ENCODE results near the gene CEACAM3.

The CEACAM3 gene

DNA sequence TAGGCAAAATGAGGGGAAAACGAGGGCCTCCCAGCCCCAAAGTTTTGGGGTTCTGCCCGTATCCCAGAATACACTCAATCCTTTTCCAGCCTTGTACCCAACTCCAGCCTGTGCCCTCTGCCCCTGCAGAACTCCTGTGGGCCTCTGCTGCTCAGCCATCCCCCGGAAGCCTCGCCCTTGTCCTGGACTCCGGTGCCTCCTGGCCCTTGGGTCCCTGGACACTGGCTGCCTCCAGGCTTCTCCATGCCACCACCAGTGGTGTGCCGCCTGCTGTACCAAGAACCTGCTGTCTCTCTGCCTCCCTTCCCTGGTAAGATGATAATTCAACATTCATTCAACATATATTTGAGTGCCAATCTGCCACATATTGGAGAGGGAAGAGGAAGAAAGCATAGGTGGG is 52.3 kb downstream of the CEACAM3 start:
- H3F3A ChIP-seq (ENCODE audit: insufficient read depth): no peaks in the 10 kb centered on the region
- no peaks in the 10 kb centered on the region for H3K36me3 ChIP-seq (ENCODE audit: low read length)
- H3K27me3 ChIP-seq (ENCODE audit: low read length): no peaks in the 10 kb centered on the region
- H3K79me2 ChIP-seq (ENCODE audit: insufficient read depth, low read length): no peaks in the 10 kb centered on the region
- no peaks in the 10 kb centered on the region for H4K20me1 ChIP-seq (ENCODE audit: low read depth, low read length)
- H3K9me2 ChIP-seq (replicated peaks; ENCODE audit: insufficient read depth, low read length): no peaks in the 10 kb centered on the region
- H3K9me3 ChIP-seq (ENCODE audit: insufficient read depth, low read length): no peaks in the 10 kb centered on the region
- H3K9ac ChIP-seq (ENCODE audit: low read length): no peak overlapping the region
- TF ChIP-seq EZH2phosphoT487 (conservative IDR thresholded peaks at IDR 0.05; ENCODE audit: low read length) (no peak), CTCF (IDR thresholded peaks at IDR 0.05; ENCODE audit: insufficient read depth, low read length, poor library complexity, severe bottlenecking) (no peak)
- H3K4me3 ChIP-seq (ENCODE audit: insufficient read depth, low read length, poor library complexity, severe bottlenecking): no peak overlapping the region
- H3K27ac ChIP-seq (ENCODE audit: low read depth, low read length): no peak overlapping the region
- no peak overlapping the region for H3K4me2 ChIP-seq (ENCODE audit: low read depth, low read length, poor library complexity, severe bottlenecking)
- no peak overlapping the region for H2AFZ ChIP-seq (ENCODE audit: low read depth, low read length, severe bottlenecking)

DNA sequence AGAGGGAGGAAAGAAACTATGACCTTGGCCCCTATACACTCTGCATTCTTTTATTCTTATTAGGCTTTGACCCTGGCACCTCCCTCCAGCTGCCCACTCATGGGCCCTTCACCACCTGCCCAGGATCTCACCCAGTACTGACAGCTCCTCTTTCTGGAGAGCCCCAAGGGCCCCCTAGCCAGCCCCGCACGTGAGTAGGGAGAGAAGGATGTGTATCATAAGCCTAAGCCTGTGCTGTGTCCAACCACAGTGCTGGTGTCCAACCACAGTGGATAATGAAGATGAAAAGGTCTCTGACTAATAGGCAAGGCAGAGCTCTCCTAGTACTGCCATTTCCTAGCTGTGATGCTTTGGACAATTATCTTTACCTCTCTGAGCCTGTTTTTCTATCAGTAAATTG is 52.7 kb downstream of the CEACAM3 start:
- no peak overlapping the region for H3K27ac ChIP-seq (ENCODE audit: low read depth, low read length)
- no peaks in the 10 kb centered on the region for H4K20me1 ChIP-seq (ENCODE audit: low read depth, low read length)
- no peaks in the 10 kb centered on the region for H3F3A ChIP-seq (ENCODE audit: insufficient read depth)
- no peaks in the 10 kb centered on the region for H3K36me3 ChIP-seq (ENCODE audit: low read length)
- TF ChIP-seq EZH2phosphoT487 (conservative IDR thresholded peaks at IDR 0.05; ENCODE audit: low read length) (no peak), CTCF (IDR thresholded peaks at IDR 0.05; ENCODE audit: insufficient read depth, low read length, poor library complexity, severe bottlenecking) (no peak)
- no peak overlapping the region for H3K4me2 ChIP-seq (ENCODE audit: low read depth, low read length, poor library complexity, severe bottlenecking)
- H3K27me3 ChIP-seq (ENCODE audit: low read length): no peaks in the 10 kb centered on the region
- H3K4me3 ChIP-seq (ENCODE audit: insufficient read depth, low read length, poor library complexity, severe bottlenecking): no peak overlapping the region
- no peaks in the 10 kb centered on the region for H3K9me3 ChIP-seq (ENCODE audit: insufficient read depth, low read length)
- H2AFZ ChIP-seq (ENCODE audit: low read depth, low read length, severe bottlenecking): no peak overlapping the region
- no peak overlapping the region for H3K9ac ChIP-seq (ENCODE audit: low read length)
- H3K9me2 ChIP-seq (replicated peaks; ENCODE audit: insufficient read depth, low read length): no peaks in the 10 kb centered on the region
- no peaks in the 10 kb centered on the region for H3K79me2 ChIP-seq (ENCODE audit: insufficient read depth, low read length)

DNA sequence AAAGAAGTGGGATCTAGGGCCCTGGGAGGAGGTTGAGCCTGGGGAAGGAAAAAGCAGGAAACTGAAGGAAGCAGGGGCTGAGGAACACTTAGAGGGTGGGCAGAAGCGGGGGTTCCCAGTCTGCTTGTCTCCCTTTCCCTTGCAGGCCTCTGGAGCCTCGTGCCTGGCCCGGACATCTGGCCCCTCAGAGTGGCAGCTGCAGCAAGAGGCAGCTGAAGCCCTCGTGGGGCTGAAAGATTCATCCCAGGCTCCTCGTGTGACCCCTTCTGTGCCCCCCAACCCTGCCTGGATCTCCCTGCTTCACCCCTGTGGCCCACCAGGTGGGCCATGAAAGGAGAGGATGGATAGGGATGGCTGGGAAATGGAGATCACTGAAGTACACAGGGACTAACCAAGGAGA is 54.0 kb downstream of the CEACAM3 start:
- no peaks in the 10 kb centered on the region for H3K36me3 ChIP-seq (ENCODE audit: low read length)
- no peaks in the 10 kb centered on the region for H4K20me1 ChIP-seq (ENCODE audit: low read depth, low read length)
- H3F3A ChIP-seq (ENCODE audit: insufficient read depth): no peaks in the 10 kb centered on the region
- no peaks in the 10 kb centered on the region for H3K27me3 ChIP-seq (ENCODE audit: low read length)
- H3K79me2 ChIP-seq (ENCODE audit: insufficient read depth, low read length): no peaks in the 10 kb centered on the region
- H2AFZ ChIP-seq (ENCODE audit: low read depth, low read length, severe bottlenecking): no peak overlapping the region
- no peak overlapping the region for H3K27ac ChIP-seq (ENCODE audit: low read depth, low read length)
- H3K4me3 ChIP-seq (ENCODE audit: insufficient read depth, low read length, poor library complexity, severe bottlenecking): no peak overlapping the region
- no peak overlapping the region for H3K4me2 ChIP-seq (ENCODE audit: low read depth, low read length, poor library complexity, severe bottlenecking)
- H3K9me3 ChIP-seq (ENCODE audit: insufficient read depth, low read length): no peaks in the 10 kb centered on the region
- no peak for TF ChIP-seq CTCF (IDR thresholded peaks at IDR 0.05; ENCODE audit: insufficient read depth, low read length, poor library complexity, severe bottlenecking)
- no peak for TF ChIP-seq EZH2phosphoT487 (conservative IDR thresholded peaks at IDR 0.05; ENCODE audit: low read length)
- H3K9me2 ChIP-seq (replicated peaks; ENCODE audit: insufficient read depth, low read length): no peaks in the 10 kb centered on the region
- H3K9ac ChIP-seq (ENCODE audit: low read length): no peak overlapping the region

DNA sequence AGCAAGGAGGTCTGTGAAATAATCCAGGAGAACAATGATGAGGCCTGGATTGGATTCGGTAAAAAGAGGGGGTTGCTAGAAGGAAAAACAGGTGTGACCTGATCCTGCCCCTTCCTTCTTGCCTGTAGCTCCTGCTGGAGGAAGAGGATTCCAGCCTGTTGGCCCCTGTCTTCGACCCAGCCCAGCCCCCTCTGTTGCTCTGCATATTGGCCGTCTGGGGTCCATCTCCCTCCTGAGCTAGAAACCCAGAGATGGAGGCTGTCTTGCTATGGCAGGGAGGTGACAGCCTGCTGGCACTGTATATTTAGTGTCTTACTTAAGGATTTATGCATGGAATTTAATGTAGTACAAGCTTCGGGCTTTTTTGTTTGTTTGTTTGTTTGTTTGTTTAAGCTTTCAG is 55.1 kb downstream of the CEACAM3 start:
- H3K4me2 ChIP-seq (ENCODE audit: low read depth, low read length, poor library complexity, severe bottlenecking): no peak overlapping the region

More for the DNA sequence above, 55.1 kb downstream of the CEACAM3 start:
- H3K27ac ChIP-seq (ENCODE audit: low read depth, low read length): no peak overlapping the region
- H4K20me1 ChIP-seq (ENCODE audit: low read depth, low read length): no peaks in the 10 kb centered on the region
- no peaks in the 10 kb centered on the region for H3K9me2 ChIP-seq (replicated peaks; ENCODE audit: insufficient read depth, low read length)
- no peaks in the 10 kb centered on the region for H3K27me3 ChIP-seq (ENCODE audit: low read length)
- H3K36me3 ChIP-seq (ENCODE audit: low read length): no peaks in the 10 kb centered on the region
- TF ChIP-seq CTCF (IDR thresholded peaks at IDR 0.05; ENCODE audit: insufficient read depth, low read length, poor library complexity, severe bottlenecking) (no peak), EZH2phosphoT487 (conservative IDR thresholded peaks at IDR 0.05; ENCODE audit: low read length) (no peak)
- H3F3A ChIP-seq (ENCODE audit: insufficient read depth): no peaks in the 10 kb centered on the region
- no peaks in the 10 kb centered on the region for H3K9me3 ChIP-seq (ENCODE audit: insufficient read depth, low read length)
- no peak overlapping the region for H3K9ac ChIP-seq (ENCODE audit: low read length)
- H2AFZ ChIP-seq (ENCODE audit: low read depth, low read length, severe bottlenecking): no peak overlapping the region
- no peaks in the 10 kb centered on the region for H3K79me2 ChIP-seq (ENCODE audit: insufficient read depth, low read length)
- no peak overlapping the region for H3K4me3 ChIP-seq (ENCODE audit: insufficient read depth, low read length, poor library complexity, severe bottlenecking)

Measured in SU-DHL-6 (cell line).